IPS-18c (cell line): ENCODE results near the gene CFAP299.
"Not testable (repeated sequence)": the region's sequence is repeated elsewhere in the genome, so short reads cannot be mapped to it uniquely, and the experiment has no call there.

ENCODE experiments used
- H3K4me3 ChIP-seq: 2 replicates; pipeline ENCODE4 v1.7.0; 2013; ENCODE audit warnings: low read depth, mild to moderate bottlenecking, low read length, moderate library complexity; ENCODE audit not compliant: insufficient read depth
- H3K9me3 ChIP-seq: one replicate; pipeline ENCODE4 v1.6.1; 2013; ENCODE audit warnings: mild to moderate bottlenecking, low read length, moderate library complexity; ENCODE audit not compliant: control insufficient read depth, insufficient read depth

Gene CFAP299

DNA sequence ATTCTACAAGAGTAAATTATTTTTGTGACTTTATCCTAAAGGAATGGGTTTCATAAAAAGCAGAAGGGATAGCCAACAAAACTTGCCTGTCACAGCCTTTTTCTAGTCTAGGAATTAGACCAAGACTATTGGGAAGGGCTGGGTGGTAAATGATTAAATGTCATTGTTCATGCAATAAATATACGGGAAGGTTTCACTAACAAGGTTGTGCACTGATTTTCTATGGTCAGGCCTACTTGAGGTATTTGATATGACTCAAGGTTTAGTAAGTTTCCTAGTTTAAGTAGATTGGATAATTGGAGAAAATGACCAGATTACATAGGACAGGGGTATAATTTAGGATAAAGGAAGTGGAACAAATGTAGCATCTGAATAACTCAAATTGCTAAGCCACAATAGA is 445.9 kb downstream of the CFAP299 start:
- Histone ChIP-seq H3K9me3 (no peaks in the 10 kb centered on the region), H3K4me3 (no peak overlapping the region)

- Histone ChIP-seq H3K9me3 (no peaks in the 10 kb centered on the region), H3K4me3 (no peak overlapping the region)
Measured at GRCh38 chr4:80787306-80787705, 451.8 kb downstream of the CFAP299 start.

DNA sequence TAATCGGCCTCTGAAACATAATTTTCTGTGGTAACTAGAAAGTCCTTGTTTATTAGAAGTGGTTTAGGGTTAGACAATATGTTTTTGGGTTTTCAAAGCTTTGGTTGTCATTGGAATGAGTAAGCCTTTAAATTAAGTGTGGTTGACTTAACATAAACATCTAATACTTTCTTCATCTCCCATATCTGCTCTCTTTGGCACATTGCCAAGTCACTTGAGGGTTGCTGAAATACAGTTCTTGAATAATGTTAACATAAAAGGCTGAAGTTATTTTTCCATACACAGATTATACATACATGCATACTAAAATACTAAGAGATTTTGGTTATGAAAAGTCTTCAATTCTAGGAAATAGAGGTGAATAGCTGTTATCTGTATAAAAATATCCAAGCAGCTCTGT is 453.3 kb downstream of the CFAP299 start:
- Histone ChIP-seq H3K4me3 (no peak overlapping the region), H3K9me3 (no peaks in the 10 kb centered on the region)

GRCh38 chr4:80790152-80790551 is 454.6 kb downstream of the CFAP299 start:
- H3K9me3 ChIP-seq = peaks cover 2% of the 10 kb centered on the region
- no peak overlapping the region for H3K4me3 ChIP-seq

DNA sequence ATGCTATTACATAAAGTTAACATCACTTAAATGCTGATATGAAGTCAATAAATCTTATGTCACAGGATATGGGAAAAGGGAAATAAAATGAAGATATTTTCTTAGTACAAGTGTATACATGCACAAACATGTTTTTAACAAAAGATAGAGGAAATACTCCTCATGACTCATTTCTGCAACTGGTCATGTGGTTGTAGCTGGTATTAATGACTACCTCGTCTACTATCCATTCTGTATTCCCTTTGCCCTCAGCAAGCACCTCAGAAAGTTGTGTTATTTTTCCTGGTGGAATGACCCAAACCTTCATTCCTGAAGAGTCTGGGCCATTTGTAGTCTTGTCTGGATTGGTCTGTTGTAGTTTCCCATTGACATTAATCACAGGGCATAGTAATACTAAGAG is 458.1 kb downstream of the CFAP299 start:
- H3K9me3 ChIP-seq, H3K4me3 ChIP-seq: not testable (repeated sequence)

- peaks cover 5% of the 10 kb centered on the region for H3K9me3 ChIP-seq
- no peak overlapping the region for H3K4me3 ChIP-seq
Measured at GRCh38 chr4:80798082-80798481, 462.6 kb downstream of the CFAP299 start.

DNA sequence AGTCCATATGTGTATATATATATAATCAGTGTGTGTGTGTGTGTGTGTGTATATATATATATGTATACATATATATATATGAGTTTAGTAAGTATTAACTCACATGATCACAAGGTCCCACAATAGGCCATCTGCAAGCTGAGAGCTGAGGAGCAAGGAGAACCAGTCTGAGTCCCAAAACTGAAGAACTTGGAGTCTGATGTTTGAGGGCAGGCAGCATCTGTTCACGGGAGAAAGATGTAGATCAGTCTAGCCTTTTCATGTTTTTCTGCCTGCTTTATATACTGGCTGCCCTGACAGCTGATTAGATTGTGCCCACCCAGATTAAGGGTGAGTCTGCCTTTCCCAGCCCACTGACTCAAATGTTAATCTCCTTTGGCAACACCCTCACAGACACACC is 465.2 kb downstream of the CFAP299 start:
- not testable (repeated sequence) for H3K9me3 ChIP-seq, H3K4me3 ChIP-seq

DNA sequence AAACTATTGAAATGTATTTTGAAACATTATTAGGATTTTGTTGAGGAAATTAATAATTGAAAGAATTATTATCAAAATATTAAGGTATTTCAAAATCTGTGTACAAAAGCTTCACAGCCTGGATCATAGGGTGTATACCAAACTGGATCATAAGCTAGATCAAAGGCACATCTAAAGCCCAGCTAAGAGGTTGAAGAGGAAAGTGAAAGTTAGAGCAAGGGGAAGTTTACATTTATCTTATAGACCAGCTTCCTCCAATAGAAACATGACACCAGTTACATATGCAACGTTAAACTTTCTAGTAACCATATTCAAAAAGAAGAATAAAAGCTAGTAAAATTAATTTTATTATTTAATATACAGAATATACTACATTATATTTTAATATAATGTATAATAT is 467.8 kb downstream of the CFAP299 start:
- Histone ChIP-seq H3K4me3 (no peak overlapping the region), H3K9me3 (no peaks in the 10 kb centered on the region)

DNA sequence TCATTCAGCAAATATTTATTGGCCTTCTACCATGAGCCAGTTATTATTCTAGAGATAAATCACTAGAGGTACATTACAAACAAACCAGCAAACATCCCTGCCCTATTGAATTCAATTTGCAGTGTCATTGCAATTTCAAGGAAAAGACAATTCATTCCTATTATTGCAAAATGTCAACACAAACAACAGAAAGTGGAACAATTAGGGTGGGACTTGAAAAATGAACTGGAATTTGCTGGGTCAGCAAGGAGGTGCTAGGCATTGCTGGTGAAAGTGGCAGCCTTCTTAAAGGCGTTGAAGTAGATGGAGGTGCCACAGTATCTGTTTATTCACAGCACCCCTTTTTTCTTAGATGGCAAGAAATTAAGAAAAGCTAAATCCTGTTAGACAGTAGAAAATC is 470.9 kb downstream of the CFAP299 start:
- Histone ChIP-seq H3K9me3 (no peaks in the 10 kb centered on the region), H3K4me3 (no peak overlapping the region)

DNA sequence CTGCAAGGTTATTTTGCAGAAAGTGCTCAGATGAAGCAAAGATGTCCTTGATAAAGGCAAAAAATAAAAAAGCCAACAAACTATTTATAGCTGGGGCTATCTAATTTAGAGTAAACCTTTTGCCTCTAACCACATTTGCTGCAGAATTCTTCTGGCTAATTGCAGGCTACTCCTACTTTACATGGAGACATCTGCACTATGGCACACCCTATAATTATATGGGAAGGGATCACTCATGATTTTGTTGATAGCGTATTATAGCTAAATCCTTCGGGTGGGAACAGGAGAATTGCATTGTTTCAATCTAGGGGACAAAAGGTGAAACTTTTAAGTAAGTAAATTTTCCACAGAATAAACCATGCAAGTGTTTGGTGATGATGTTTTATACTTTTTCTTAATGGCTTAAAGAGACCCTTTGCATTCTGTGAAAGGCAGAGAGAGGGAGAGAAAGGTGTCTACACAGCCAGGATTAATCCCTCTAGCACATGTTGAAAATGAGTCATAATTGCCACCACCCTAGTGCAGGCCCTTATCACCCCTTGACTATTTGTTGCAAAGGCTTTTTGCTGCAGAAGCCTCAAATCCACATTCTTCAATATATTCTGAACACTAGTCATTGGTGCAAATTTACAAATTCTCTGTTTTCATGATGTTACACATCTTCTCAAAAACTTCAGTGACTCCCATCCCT is 473.7 kb downstream of the CFAP299 start:
- Histone ChIP-seq H3K9me3 (no peaks in the 10 kb centered on the region), H3K4me3 (no peak overlapping the region)

GRCh38 chr4:80811406-80811805 is 475.9 kb downstream of the CFAP299 start:
- Histone ChIP-seq H3K4me3 (no peak overlapping the region), H3K9me3 (no peaks in the 10 kb centered on the region)

GRCh38 chr4:80812145-80812544 is 476.6 kb downstream of the CFAP299 start:
- H3K9me3 ChIP-seq = no peaks in the 10 kb centered on the region
- no peak overlapping the region for H3K4me3 ChIP-seq

DNA sequence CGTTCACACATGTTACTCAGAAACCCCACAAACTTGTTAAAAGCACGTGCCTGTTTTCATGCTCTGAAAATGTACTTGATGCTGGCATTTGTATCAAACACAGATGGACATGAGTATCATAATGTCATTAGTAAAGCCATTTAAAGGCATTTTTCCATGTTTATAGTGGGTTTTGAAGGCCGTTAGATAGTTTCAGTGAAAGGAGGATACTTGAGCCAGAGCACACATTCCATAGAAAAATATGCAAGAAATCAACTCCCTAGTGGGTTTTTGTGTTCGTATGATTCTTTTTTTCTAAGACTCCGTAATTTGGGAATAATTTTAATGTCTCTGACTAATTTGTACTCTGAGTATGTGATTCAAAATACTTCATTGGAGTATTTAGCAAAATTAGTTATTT is 478.7 kb downstream of the CFAP299 start:
- Histone ChIP-seq H3K9me3 (no peaks in the 10 kb centered on the region), H3K4me3 (no peak overlapping the region)

- no peak overlapping the region for H3K4me3 ChIP-seq
Measured at GRCh38 chr4:80831383-80832361, 496.1 kb downstream of the CFAP299 start.

GRCh38 chr4:80839281-80839680 is 503.8 kb downstream of the CFAP299 start:
- no peak overlapping the region for H3K4me3 ChIP-seq

More at GRCh38 chr4:80831383-80832361, 496.1 kb downstream of the CFAP299 start:
- no peaks in the 10 kb centered on the region for H3K9me3 ChIP-seq

GRCh38 chr4:80839792-80840191 is 504.3 kb downstream of the CFAP299 start:
- H3K9me3 ChIP-seq = no peaks in the 10 kb centered on the region

More at GRCh38 chr4:80839281-80839680, 503.8 kb downstream of the CFAP299 start:
- H3K9me3 ChIP-seq = no peaks in the 10 kb centered on the region

GRCh38 chr4:80840396-80840795 is 504.9 kb downstream of the CFAP299 start:
- Histone ChIP-seq H3K4me3 (no peak overlapping the region), H3K9me3 (no peaks in the 10 kb centered on the region)

More at GRCh38 chr4:80839792-80840191, 504.3 kb downstream of the CFAP299 start:
- no peak overlapping the region for H3K4me3 ChIP-seq
